Esophagus squamous epithelium (tissue), 5 donors: Measurements from ENCODE around the gene FNDC5. TPM values are rescaled to one million over a fixed set of nuclear protein-coding genes. Genes with fewer than 3 reads are reported as not detected.

Source experiments
- DNase-seq: peaks from one replicate; lab custom pipeline; 2025; lab: John Stamatoyannopoulos, UW
- H3K27ac ChIP-seq, 4 donors: fragments of 200-600 bp; sonication (generic); one replicate each; pipeline ENCODE4 v1.5.1; 2016 to 2019; ENCODE audit warnings: mild to moderate bottlenecking in 1 of 4
- H3K27me3 ChIP-seq, 4 donors: fragments of 200-600 bp; sonication (generic); 1 replicate in 3 of 4; 2 replicates in 1 of 4; pipeline versions ENCODE4 v1.5.1 to v1.6.0; 2017 to 2021; ENCODE audit warnings: antibody characterized with exemption in 1 of 4
- H3K36me3 ChIP-seq, 3 donors: fragments of 200-600 bp; sonication (generic); one replicate each; pipeline ENCODE4 v1.5.1; 2016 to 2019
- H3K4me1 ChIP-seq, 3 donors: fragments of 200-600 bp; sonication (generic); one replicate each; pipeline ENCODE4 v1.5.1; 2017 to 2019
- H3K4me3 ChIP-seq, 4 donors: fragments of 200-600 bp; sonication (generic); 1 replicate in 3 of 4; 2 replicates in 1 of 4; pipeline ENCODE4 v1.5.1; 2016 to 2019; ENCODE audit warnings: mild to moderate bottlenecking in 2 of 4, moderate library complexity in 1 of 4
- H3K9me3 ChIP-seq, 3 donors: fragments of 200-600 bp; sonication (generic); one replicate each; pipeline ENCODE4 v1.5.1; 2016 to 2019
- POLR2A ChIP-seq, 4 donors: fragments of 450-650 bp; IDR thresholded peaks; one replicate each; pipeline ENCODE4 v1.6.1; 2017; ENCODE audit warnings: antibody characterized with exemption in 4 of 4, mild to moderate bottlenecking in 4 of 4, moderate library complexity in 3 of 4
- WGBS, 2 donors: methylation state at CpG; one replicate each; pipeline ENCODE4 v1.1.5; 2018; 5-methylcytosine and 5-hydroxymethylcytosine counted together
- intact Hi-C: fragments of 100-400 bp; cut with DNase I; formaldehyde crosslinking; loops from one replicate; pipeline ENCODE4 v1.15.0; 2022
- total RNA-seq, 4 donors: library from RNA; depleted of rRNA; stranded (reverse); fragments of >200 nt; gene quantifications; one replicate each; pipeline ENCODE4 v1.1.0, GENCODE V29; 2016
- TF ChIP-seq, protein P1 (sequence below), 6 experiments: fragments of 450-650 bp in 4 of 6; fragments of 200-600 bp in 2 of 6; sonication (generic) in 2 of 6; IDR thresholded peaks; one replicate each; pipeline ENCODE4 v1.5.1; 2016 to 2019; ENCODE audit warnings: antibody characterized with exemption in 6 of 6, mild to moderate bottlenecking in 4 of 6, moderate library complexity in 4 of 6
- donor health status: DM: yes; HTN: yes; CAD: no.

FNDC5 gene
- total RNA-seq, 4 donors from 2014 or later, result 0.44 to 0.76 TPM; not detected in 2

GRCh38 chr1:32900371-32900955 is 29.8 kb upstream of the FNDC5 start:
- peak overlapping the region; percentile 72 to 83 (median 80) for H3K27ac ChIP-seq
- no peak for DNase-seq
- TF ChIP-seq POLR2A (IDR thresholded peaks at IDR 0.05), result no peak
- TF ChIP-seq, protein P1, sequence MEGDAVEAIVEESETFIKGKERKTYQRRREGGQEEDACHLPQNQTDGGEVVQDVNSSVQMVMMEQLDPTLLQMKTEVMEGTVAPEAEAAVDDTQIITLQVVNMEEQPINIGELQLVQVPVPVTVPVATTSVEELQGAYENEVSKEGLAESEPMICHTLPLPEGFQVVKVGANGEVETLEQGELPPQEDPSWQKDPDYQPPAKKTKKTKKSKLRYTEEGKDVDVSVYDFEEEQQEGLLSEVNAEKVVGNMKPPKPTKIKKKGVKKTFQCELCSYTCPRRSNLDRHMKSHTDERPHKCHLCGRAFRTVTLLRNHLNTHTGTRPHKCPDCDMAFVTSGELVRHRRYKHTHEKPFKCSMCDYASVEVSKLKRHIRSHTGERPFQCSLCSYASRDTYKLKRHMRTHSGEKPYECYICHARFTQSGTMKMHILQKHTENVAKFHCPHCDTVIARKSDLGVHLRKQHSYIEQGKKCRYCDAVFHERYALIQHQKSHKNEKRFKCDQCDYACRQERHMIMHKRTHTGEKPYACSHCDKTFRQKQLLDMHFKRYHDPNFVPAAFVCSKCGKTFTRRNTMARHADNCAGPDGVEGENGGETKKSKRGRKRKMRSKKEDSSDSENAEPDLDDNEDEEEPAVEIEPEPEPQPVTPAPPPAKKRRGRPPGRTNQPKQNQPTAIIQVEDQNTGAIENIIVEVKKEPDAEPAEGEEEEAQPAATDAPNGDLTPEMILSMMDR (IDR thresholded peaks at IDR 0.05), result no peak
- peaks cover 9 to 33% (median 20%) of the 10 kb centered on the region in 3 donors for H3K4me1 ChIP-seq
- no peaks in the 10 kb centered on the region for H3K9me3 ChIP-seq
- H3K36me3 ChIP-seq, result peaks cover 0 to 6% (median 0%) of the 10 kb centered on the region in 3 donors
- intact Hi-C loops, result no loop called here
- peak overlapping the region; percentile 52 to 92 (median 68) for H3K4me3 ChIP-seq
- peaks cover 0 to 22% (median 0%) of the 10 kb centered on the region in 4 donors for H3K27me3 ChIP-seq
- 19 to 26% methylated on average over 5 to 11 of the region's 22 CpGs for WGBS, 2 donors

- H3K36me3 ChIP-seq, result peaks cover 0 to 13% (median 0%) of the 10 kb centered on the region in 3 donors
- peaks cover 9 to 32% (median 20%) of the 10 kb centered on the region in 3 donors for H3K4me1 ChIP-seq
- no peak overlapping the region for H3K27ac ChIP-seq
- intact Hi-C loops, result no loop called here
- TF ChIP-seq POLR2A (IDR thresholded peaks at IDR 0.05), result no peak
- TF ChIP-seq, protein P1 (IDR thresholded peaks at IDR 0.05), result no peak
- no peak for DNase-seq
- whole genome bisulfite sequencing, 2 donors, result 72 to 93% methylated on average over 6 of the region's 7 CpGs
- H3K27me3 ChIP-seq, result peaks cover 0 to 23% (median 0%) of the 10 kb centered on the region in 4 donors
- peak overlapping the region in 2 of 4 donors; percentile 65 to 92 for H3K4me3 ChIP-seq
- no peaks in the 10 kb centered on the region for H3K9me3 ChIP-seq
These were observed 29.0 kb upstream of the FNDC5 start for GRCh38 chr1:32899586-32900296.

GRCh38 chr1:32898958-32899357 is 28.2 kb upstream of the FNDC5 start:
- Histone ChIP-seq H3K4me1 (peaks cover 9 to 31% (median 20%) of the 10 kb centered on the region in 3 donors), H3K36me3 (peaks cover 0 to 21% (median 0%) of the 10 kb centered on the region in 3 donors), H3K27me3 (peaks cover 0 to 31% (median under 1%) of the 10 kb centered on the region in 4 donors), H3K4me3 (no peak overlapping the region), H3K27ac (no peak overlapping the region), H3K9me3 (no peaks in the 10 kb centered on the region)
- DNase-seq, result no peak
- intact Hi-C loops, result no loop called here
- no peak for TF ChIP-seq POLR2A (IDR thresholded peaks at IDR 0.05)
- TF ChIP-seq, protein P1 (IDR thresholded peaks at IDR 0.05), result no peak
- 89 to 94% methylated on average over 3 of the region's 3 CpGs for WGBS, 2 donors

DNA sequence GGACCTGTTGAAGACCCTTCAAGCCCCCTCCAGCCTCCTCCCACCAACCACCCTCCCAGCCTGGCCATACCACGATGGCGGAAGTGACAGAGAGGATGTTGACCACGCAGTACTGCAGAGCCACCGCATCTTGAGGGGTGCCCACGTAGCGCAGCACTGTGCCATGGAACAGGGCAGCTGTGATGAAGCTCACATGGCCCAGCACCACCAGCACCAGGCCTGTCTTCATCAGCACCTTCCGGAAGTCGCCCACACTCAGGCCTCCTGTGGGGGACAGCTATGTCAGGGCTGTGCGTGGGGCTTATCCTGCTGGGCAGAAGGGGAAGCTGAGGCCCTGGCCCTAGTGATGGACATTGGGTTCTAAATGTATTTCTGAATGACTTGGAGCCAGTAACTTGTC is 27.3 kb upstream of the FNDC5 start:
- TF ChIP-seq, protein P1 (IDR thresholded peaks at IDR 0.05), result no peak
- no peak for TF ChIP-seq POLR2A (IDR thresholded peaks at IDR 0.05)
- peaks cover 18 to 40% (median 27%) of the 10 kb centered on the region in 3 donors for H3K4me1 ChIP-seq
- WGBS, 2 donors, result 93 to 100% methylated on average over 2 to 4 of the region's 9 CpGs
- peaks cover 0 to 40% (median 2%) of the 10 kb centered on the region in 4 donors for H3K27me3 ChIP-seq
- no peaks in the 10 kb centered on the region for H3K9me3 ChIP-seq
- no peak overlapping the region for H3K4me3 ChIP-seq
- DNase-seq, result no peak
- H3K36me3 ChIP-seq, result peaks cover 0 to 21% (median 0%) of the 10 kb centered on the region in 3 donors
- H3K27ac ChIP-seq, result no peak overlapping the region
- intact Hi-C loops, result no loop called here
